Hepatic stellate cell (primary cell): ENCODE measurements around the gene PRKCE.
A peak's percentile ranks its signal among the peaks of the same experiment; 100 is the strongest.

Experiments
- DNase-seq: peaks from one replicate; pipeline ENCODE4 v3.0.0; 2011; ENCODE audit warnings: low spot score

Gene PRKCE

GRCh38 chr2:46082531-46083485, 431.3 kb downstream of the PRKCE start:
- peak; percentile 36 for DNase-seq

- no peak for DNase-seq
Observed at GRCh38 chr2:46086578-46087070, 435.1 kb downstream of the PRKCE start.

- DNase-seq, result no peak
Observed at GRCh38 chr2:46087492-46087891, 436.0 kb downstream of the PRKCE start.

GRCh38 chr2:46091004-46091403, 439.5 kb downstream of the PRKCE start:
- no peak for DNase-seq

GRCh38 chr2:46091961-46092667, 440.6 kb downstream of the PRKCE start:
- DNase-seq, result no peak

DNA sequence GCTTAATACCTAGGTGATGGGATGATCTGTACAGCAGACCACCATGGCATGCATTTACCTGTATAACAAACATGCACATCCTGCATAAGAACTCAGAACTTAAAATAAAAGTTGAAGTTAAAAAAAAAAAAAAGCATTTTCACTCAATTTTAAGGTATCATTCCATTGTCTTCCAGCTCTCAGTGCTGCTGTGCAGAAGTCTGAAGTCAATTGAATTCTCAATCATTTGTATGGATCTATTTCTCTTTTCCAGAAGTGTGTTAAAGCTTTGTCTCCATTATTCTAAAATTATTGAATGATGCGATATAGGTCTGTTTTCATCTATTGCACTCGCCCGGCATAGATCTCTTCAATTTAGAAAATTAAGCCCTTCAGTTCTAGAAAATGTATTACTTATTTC, 443.2 kb downstream of the PRKCE start:
- no peak for DNase-seq

- no peak for DNase-seq
Observed at GRCh38 chr2:46095830-46096229, 444.4 kb downstream of the PRKCE start.

DNA sequence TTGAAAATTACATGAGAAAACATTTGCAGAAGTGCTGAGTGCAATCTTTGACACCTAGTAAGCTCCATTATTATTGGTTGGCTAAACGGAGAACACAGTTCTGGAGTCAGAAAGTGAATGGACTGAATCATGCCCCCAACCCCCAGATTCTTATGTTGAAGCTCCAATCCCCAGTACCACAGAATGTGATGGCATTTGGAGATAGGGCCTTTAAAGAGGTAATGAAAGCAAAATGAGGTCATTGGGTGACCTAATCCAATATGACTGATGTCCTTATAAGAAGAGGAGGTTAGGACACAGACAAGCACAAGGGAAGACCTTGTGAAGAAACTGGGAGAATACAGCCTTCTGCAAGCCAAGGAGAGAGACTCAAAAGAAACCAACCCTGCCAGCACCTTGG, 444.8 kb downstream of the PRKCE start:
- no peak for DNase-seq

- peak; percentile 75 for DNase-seq
Observed at GRCh38 chr2:46097714-46098480, 446.4 kb downstream of the PRKCE start.

DNA sequence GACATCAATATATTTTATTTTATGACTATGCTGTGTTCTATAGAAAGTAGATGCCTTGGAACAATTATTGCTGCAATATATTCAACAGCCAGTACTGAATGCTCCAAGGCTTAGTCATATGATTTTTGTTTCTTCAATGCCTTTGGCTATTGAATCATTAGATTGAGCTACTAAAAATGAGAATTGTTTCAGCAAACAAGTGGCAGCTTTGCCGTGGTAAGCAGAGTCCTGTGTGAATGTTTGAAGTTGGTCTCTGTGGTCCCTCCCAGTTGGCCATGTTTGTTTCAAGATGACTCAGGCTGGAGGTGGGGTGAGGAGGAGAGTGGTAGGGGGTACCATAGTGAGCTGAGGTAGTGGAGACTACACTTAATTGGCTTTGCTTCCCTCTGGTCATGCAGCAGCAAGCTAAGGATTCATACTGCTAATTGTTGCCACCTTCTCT, 447.2 kb downstream of the PRKCE start:
- peak; percentile 45 for DNase-seq

DNA sequence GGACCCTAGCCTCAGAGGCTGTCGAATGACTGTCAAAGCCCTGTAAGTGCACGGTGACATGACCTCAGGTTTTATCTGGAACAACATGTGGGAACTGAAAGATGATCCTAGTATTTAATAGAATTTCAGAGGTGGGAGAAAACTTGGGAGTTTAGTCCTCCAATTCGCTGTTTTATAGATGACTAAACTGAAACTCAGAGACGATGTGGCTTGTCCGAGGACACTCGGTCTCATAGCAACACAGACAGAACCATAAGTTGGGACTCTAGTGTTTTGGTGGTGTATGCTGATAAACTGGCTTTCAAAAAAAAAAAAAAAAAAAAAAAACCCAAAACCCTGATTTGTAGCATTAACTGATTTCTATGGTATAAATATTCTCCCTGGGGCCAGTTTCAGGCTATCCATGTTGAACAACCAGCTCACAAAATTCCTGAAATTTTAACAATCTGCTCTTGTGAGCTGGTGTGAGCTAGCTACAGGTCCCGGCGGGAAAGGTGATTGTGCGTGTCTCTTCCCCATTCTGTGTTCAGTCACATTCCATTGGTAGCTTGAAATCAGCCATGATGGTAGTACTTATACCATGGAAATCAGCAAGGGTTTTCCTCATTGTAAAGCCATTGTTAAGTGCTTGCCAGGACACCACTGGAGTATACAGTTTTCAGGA, 450.2 kb downstream of the PRKCE start:
- no peak for DNase-seq

- no peak for DNase-seq
Observed at GRCh38 chr2:46106690-46107089, 455.2 kb downstream of the PRKCE start.

- DNase-seq, result no peak
Observed at GRCh38 chr2:46114996-46115395, 463.5 kb downstream of the PRKCE start.

GRCh38 chr2:46116150-46116549, 464.7 kb downstream of the PRKCE start:
- DNase-seq, result no peak

DNA sequence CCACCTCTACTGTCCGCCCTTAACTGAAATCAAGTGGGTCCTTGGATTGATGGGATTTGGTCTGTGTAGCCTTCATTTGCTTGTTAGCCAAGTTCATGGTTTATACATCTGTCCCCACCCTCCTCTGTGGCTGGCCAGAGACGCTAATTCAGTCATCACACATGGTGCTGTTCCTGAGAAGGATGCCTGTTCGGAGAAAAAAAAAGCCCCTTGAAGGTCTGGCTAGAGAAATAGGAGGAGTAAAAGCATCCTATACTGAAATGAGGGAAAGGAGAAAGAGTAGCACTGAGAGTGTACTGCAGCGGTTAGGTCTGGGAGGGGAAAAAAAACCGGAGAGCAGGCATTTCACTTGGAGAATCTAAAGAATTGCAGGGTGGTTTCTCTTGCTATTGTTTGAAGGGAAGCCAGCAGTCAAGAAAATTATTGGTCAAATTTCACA, 465.1 kb downstream of the PRKCE start:
- no peak for DNase-seq

DNA sequence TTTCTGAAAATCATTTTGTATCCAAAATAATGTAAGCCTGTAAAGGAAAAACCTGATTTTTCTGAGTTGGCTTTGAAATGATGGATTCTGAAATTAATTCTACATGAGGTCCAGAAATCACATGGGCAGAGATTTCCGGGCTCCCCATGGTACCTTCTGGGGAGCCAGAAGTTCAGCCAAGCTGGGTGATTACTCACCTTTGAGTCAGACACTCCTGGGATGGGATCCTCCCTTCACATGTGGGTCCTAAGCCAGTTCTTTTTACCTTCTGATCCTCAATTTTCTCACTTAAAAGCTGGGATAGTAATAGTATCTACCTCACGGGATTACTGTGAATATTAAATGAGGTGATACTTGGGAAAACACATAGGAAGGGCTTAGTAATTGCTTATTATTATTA, 465.9 kb downstream of the PRKCE start:
- DNase-seq, result no peak

- no peak for DNase-seq
Observed at GRCh38 chr2:46117994-46118393, 466.5 kb downstream of the PRKCE start.

DNA sequence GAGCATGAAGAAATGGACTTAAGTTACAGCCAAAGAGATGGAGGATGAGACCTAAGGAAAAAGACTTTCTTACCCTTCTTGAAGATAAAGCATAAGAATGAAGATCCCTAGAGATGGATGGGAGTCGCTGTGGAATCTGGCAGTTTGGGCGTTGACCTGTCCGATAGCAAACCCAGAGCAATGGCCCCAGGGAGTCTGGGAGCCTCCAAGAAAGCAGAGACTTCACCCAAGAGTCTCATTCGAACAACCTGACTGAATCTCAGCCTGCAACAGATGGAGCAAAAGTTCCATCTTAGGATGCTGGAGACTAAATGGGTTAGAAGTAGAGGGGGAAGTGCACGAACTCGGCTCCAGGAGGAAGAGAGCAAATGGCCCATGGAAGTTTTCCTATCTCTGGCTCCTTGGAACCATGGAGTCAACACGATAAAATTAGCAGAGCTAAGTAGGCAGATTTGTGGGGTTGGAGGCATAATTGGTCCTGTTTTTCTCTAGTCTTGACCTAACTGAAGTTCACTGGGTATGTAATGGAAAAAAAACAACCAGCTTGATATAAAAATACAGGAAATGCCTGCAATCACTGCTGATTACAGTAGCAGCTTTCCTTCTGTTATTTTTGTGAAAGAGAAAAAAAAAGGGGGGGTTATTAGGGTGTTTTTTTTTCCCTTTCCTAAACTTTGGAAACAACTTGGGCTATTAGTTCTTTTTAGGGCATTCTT, 467.3 kb downstream of the PRKCE start:
- DNase-seq, result no peak

- no peak for DNase-seq
Observed at GRCh38 chr2:46119453-46119852, 468.0 kb downstream of the PRKCE start.

DNA sequence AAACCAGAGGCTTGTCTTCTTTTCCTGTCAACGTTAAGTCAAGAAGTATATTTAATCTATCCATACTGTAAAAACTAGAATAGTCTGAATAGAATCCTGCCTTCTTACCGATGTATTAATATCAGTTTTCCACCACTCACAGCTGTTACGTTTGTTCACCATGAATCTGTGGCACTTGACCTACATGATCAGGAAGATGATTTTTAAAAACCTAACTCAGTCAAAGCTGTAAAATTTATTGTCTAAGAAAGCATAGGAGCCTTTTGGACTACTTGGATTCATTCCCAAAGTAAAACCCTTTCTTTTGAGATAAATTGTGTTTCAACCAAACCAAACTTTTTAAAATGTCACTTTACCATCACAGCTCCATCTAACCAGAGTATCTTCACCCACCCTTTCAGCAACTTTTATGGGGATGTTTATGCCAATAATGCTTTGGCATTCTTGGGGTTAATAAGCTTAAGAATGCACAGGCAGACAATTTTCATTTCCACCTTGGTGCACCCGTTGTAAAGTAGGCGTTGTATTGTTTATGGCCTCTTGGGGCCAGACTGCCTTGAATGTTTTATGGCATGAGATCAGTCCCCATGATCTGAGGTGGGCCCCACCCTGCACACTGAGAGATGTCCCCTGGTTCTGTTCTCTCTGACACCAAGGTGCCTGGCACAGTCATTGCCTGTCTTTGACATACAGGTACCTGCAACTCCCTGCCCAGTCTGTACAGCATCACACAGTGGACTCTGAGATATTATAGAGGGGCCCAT, 469.5 kb downstream of the PRKCE start:
- no peak for DNase-seq
